ENCODE measurements around the gene ABHD2.

The ABHD2 gene

GRCh38 chr15:89184886-89185526 lies 96.8 kb downstream of the ABHD2 start:
- no peaks in the 10 kb centered on the region for H3K9me3 ChIP-seq (ENCODE audit: control insufficient read depth, insufficient read depth, low read depth, low read length)
- H3K36me3 ChIP-seq (ENCODE audit: control insufficient read depth in 2 of 2, insufficient read depth in 1 of 2, low read length in 2 of 2): peaks cover 12 to 41% of the 10 kb centered on the region in 2 experiments; a peak in 2 of 3 replicates
- no peak overlapping the region for H3K4me3 ChIP-seq (ENCODE audit: low read depth, low read length)
- POLR2A ChIA-PET: no interaction called here
- CTCF ChIA-PET: interaction anchor here (0.7 kb wide), 1 partner anchor 22 kb away, joined by 4 read pairs; no protein-coding TSS in a partner anchor
- H3K4me1 ChIP-seq (ENCODE audit: control insufficient read depth, insufficient read depth, low read length): no peaks in the 10 kb centered on the region
- TF ChIP-seq, protein P1, sequence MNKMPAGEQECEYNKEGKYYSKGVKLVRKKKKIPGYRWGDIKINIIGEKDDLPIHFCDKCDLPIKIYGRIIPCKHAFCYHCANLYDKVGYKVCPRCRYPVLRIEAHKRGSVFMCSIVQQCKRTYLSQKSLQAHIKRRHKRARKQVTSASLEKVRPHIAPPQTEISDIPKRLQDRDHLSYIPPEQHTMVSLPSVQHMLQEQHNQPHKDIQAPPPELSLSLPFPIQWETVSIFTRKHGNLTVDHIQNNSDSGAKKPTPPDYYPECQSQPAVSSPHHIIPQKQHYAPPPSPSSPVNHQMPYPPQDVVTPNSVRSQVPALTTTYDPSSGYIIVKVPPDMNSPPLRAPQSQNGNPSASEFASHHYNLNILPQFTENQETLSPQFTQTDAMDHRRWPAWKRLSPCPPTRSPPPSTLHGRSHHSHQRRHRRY (tag by site-specific recombination; IDR thresholded peaks at IDR 0.05): no peak
- TF ChIP-seq, protein P2, sequence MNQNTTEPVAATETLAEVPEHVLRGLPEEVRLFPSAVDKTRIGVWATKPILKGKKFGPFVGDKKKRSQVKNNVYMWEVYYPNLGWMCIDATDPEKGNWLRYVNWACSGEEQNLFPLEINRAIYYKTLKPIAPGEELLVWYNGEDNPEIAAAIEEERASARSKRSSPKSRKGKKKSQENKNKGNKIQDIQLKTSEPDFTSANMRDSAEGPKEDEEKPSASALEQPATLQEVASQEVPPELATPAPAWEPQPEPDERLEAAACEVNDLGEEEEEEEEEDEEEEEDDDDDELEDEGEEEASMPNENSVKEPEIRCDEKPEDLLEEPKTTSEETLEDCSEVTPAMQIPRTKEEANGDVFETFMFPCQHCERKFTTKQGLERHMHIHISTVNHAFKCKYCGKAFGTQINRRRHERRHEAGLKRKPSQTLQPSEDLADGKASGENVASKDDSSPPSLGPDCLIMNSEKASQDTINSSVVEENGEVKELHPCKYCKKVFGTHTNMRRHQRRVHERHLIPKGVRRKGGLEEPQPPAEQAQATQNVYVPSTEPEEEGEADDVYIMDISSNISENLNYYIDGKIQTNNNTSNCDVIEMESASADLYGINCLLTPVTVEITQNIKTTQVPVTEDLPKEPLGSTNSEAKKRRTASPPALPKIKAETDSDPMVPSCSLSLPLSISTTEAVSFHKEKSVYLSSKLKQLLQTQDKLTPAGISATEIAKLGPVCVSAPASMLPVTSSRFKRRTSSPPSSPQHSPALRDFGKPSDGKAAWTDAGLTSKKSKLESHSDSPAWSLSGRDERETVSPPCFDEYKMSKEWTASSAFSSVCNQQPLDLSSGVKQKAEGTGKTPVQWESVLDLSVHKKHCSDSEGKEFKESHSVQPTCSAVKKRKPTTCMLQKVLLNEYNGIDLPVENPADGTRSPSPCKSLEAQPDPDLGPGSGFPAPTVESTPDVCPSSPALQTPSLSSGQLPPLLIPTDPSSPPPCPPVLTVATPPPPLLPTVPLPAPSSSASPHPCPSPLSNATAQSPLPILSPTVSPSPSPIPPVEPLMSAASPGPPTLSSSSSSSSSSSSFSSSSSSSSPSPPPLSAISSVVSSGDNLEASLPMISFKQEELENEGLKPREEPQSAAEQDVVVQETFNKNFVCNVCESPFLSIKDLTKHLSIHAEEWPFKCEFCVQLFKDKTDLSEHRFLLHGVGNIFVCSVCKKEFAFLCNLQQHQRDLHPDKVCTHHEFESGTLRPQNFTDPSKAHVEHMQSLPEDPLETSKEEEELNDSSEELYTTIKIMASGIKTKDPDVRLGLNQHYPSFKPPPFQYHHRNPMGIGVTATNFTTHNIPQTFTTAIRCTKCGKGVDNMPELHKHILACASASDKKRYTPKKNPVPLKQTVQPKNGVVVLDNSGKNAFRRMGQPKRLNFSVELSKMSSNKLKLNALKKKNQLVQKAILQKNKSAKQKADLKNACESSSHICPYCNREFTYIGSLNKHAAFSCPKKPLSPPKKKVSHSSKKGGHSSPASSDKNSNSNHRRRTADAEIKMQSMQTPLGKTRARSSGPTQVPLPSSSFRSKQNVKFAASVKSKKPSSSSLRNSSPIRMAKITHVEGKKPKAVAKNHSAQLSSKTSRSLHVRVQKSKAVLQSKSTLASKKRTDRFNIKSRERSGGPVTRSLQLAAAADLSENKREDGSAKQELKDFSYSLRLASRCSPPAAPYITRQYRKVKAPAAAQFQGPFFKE (tag by site-specific recombination; IDR thresholded peaks at IDR 0.05; ENCODE audit: borderline replicate concordance): no peak
- TF ChIP-seq ZNF335 (tag by site-specific recombination; conservative IDR thresholded peaks at IDR 0.05) (no peak), ZNF560 (tag by site-specific recombination; IDR thresholded peaks at IDR 0.05; ENCODE audit: borderline replicate concordance) (no peak), ZNF626 (tag by site-specific recombination; IDR thresholded peaks at IDR 0.05) (no peak), ZNF660 (tag by site-specific recombination; IDR thresholded peaks at IDR 0.05) (no peak), ZNF830 (tag by site-specific recombination; IDR thresholded peaks at IDR 0.05; ENCODE audit: low read depth) (no peak), ZNF600 (tag by site-specific recombination; IDR thresholded peaks at IDR 0.05) (no peak), ZNF18 (tag by site-specific recombination; IDR thresholded peaks at IDR 0.05) (no peak), ZNF792 (tag by site-specific recombination; IDR thresholded peaks at IDR 0.05) (no peak), ZNF10 (tag by site-specific recombination; IDR thresholded peaks at IDR 0.05) (no peak), ZNF692 (tag by site-specific recombination; IDR thresholded peaks at IDR 0.05) (no peak), ZNF19 (tag by site-specific recombination; IDR thresholded peaks at IDR 0.05; ENCODE audit: low read depth) (no peak), HOXA7 (CRISPR knock-in tag; IDR thresholded peaks at IDR 0.05; ENCODE audit: borderline replicate concordance) (no peak), ZNF629 (tag by site-specific recombination; IDR thresholded peaks at IDR 0.05) (no peak), ZNF416 (tag by site-specific recombination; IDR thresholded peaks at IDR 0.05) (no peak), ZNF677 (tag by site-specific recombination; IDR thresholded peaks at IDR 0.05) (no peak)
- H3K27ac ChIP-seq (ENCODE audit: extremely low read depth, low read depth, low read length): no peak overlapping the region

All from HEK293 (cell line).